EH (cell line): ENCODE measurements around the gene CRISP1.
"Not testable (repeated sequence)": the region's sequence is repeated elsewhere in the genome, so short reads cannot be mapped to it uniquely, and the experiment has no call there.

Source experiments
- DNase-seq: peaks from one replicate; pipeline ENCODE4 v3.0.0-alpha.2; 2015; ENCODE audit warnings: low read depth

Gene CRISP1

GRCh38 chr6:49839957-49840356, 26.4 kb downstream of the CRISP1 start:
- no peak for DNase-seq

- DNase-seq, result no peak
These were observed 27.2 kb downstream of the CRISP1 start for GRCh38 chr6:49839162-49839561.

GRCh38 chr6:49835140-49835539, 31.2 kb downstream of the CRISP1 start:
- DNase-seq, result no peak

- DNase-seq, result no peak
These were observed 32.9 kb downstream of the CRISP1 start for GRCh38 chr6:49833386-49833785.

GRCh38 chr6:49826743-49827406, 39.5 kb downstream of the CRISP1 start:
- DNase-seq, result no peak

DNA sequence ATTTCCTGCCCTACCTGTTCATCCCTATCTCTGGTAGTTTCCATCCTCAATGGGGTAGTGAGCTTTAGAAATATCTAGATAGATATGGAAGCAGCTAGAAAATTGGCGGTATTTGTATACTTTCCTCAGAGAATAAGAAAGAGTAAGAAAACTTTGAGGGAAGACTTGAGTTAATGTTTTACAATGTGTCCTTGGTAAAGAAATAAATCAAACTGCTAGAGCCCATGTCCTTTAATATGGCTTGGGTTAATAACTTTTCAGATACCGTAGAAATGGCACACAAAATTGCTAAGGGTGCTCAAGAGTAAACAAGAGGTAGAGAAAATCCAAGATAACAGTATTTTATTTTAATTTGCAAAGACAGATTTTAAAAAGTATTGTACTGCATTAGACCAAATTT, 51.2 kb downstream of the CRISP1 start:
- DNase-seq, result no peak

- no peak for DNase-seq
These were observed 53.1 kb downstream of the CRISP1 start for GRCh38 chr6:49813248-49813647.

- no peak for DNase-seq
These were observed 60.2 kb downstream of the CRISP1 start for GRCh38 chr6:49806145-49806544.

- no peak for DNase-seq
These were observed 61.1 kb downstream of the CRISP1 start for GRCh38 chr6:49805246-49805645.

DNA sequence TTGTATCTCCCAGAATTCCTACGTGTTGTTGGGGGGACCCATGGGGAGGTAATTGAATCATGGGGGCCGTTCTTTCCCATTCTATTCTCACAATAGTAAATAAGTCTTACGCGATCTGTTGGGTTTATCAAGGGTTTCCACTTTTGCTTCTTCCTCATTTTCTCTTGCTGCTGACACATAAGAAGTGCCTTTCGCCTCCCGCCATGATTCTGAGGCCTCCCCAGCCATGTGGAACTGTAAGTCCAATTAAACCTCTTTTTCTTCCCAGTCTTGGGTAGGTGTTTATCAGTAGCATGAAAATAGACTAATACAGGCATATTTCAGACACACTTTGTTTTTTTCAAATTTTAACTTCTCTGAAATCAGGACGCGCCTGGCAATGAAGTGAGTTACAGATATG, 64.8 kb downstream of the CRISP1 start:
- no peak for DNase-seq

- DNase-seq, result no peak
These were observed 67.2 kb downstream of the CRISP1 start for GRCh38 chr6:49799090-49799489.

GRCh38 chr6:49796842-49797455, 69.4 kb downstream of the CRISP1 start:
- DNase-seq, result not testable (repeated sequence)

- no peak for DNase-seq
These were observed 76.0 kb downstream of the CRISP1 start for GRCh38 chr6:49790341-49790740.

GRCh38 chr6:49787176-49787575, 79.2 kb downstream of the CRISP1 start, which contains the start of gene PGK2:
TSS of gene PGK2 (minus strand) at chr6:49787285. CDS start at chr6:49787187, 98 bp downstream.
- DNase-seq, result no peak

DNA sequence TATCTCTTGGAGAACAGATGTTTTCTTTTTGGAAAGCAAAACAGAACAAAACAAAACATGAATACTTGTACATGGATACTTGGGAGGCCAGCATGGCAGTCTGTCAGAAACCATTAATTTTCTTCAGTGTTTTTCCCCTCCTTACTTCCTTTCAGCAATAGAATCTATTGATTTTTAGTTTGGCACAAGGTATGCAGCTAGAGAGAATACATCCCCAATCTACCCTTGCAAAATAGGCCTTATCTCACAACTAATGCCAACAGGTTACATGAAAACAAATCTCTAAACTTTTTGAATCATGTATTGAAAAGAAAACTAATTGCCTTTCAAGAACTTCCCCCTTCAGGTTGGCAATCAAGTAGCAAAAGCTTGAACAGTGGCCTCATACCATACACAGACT, 82.1 kb downstream of the CRISP1 start:
- no peak for DNase-seq
